Naive thymus-derived CD8-positive, alpha-beta T cell (primary cell): Measurements from ENCODE around the gene FYB1. TPM values are rescaled to one million over a fixed set of nuclear protein-coding genes. Genes with fewer than 3 reads are reported as not detected.

Experiments
- ATAC-seq, 2 donors: fragments of 150-1000 bp; cut with Tn5 transposase in 1 of 2; sonication (Bioruptor Pico), chemical (Tn5 transposase) in 1 of 2; 1 replicate in 1 of 2; 2 replicates in 1 of 2; pipeline ENCODE4 v1.10.0; 2021; ENCODE audit warnings: mild to moderate bottlenecking in 2 of 2, moderate library complexity in 2 of 2
- POLR2A ChIA-PET: fragments of 350-600 bp; sonication (Branson Sonifier 250); formaldehyde crosslinking; loops from one replicate; lab custom pipeline; 2021; ENCODE audit warnings: antibody characterized with exemption; lab: Charles Lee
- DNase-seq, 10 donors: peaks; one replicate each; pipeline versions ENCODE4 v3.0.0 to v3.0.0-alpha.2; 2020 to 2022
- H3K27ac Mint-ChIP-seq, 10 donors: one replicate each; pipeline ENCODE4 v1.8.0; 2020 to 2022; ENCODE audit warnings: mild to moderate bottlenecking in 10 of 10, mixed read lengths in 10 of 10, moderate library complexity in 4 of 10, inconsistent platforms in 1 of 10
- H3K27me3 Mint-ChIP-seq, 5 donors: one replicate each; pipeline ENCODE4 v1.8.0; 2021 to 2022; ENCODE audit warnings: mixed read lengths in 5 of 5
- H3K36me3 Mint-ChIP-seq, 3 donors: one replicate each; pipeline ENCODE4 v1.8.0; 2020 to 2022; ENCODE audit warnings: mixed read lengths in 3 of 3, mild to moderate bottlenecking in 2 of 3, inconsistent platforms in 1 of 3
- H3K4me1 Mint-ChIP-seq, 4 donors: one replicate each; pipeline ENCODE4 v1.8.0; 2021 to 2022; ENCODE audit warnings: mixed read lengths in 4 of 4
- H3K4me3 Mint-ChIP-seq, 10 donors: one replicate each; pipeline ENCODE4 v1.8.0; 2020 to 2022; ENCODE audit warnings: mild to moderate bottlenecking in 10 of 10, mixed read lengths in 10 of 10, moderate library complexity in 6 of 10, inconsistent platforms in 1 of 10
- H3K9me3 Mint-ChIP-seq, 9 donors: one replicate each; pipeline ENCODE4 v1.8.0; 2020 to 2022; ENCODE audit warnings: mixed read lengths in 9 of 9, mild to moderate bottlenecking in 3 of 9, inconsistent platforms in 1 of 9, moderate library complexity in 1 of 9
- polyA plus RNA-seq, 3 donors: library from polyadenylated mRNA; unstranded; fragments of 300-500 nt; fragmentation: Illumina TruSeq; gene quantifications; one replicate each; pipeline ENCODE4 v1.2.3, GENCODE V29; 2021
- total RNA-seq, 8 experiments: library from RNA in 2 of 8; stranded (reverse) in 2 of 8; gene quantifications; one replicate each; pipeline ENCODE4 v1.2.3 and lab custom pipeline; 2021 to 2026

Gene FYB1
- total and polyA plus RNA-seq, 5 experiments from 2014 or later: 181 to 642 (median 431) TPM

DNA sequence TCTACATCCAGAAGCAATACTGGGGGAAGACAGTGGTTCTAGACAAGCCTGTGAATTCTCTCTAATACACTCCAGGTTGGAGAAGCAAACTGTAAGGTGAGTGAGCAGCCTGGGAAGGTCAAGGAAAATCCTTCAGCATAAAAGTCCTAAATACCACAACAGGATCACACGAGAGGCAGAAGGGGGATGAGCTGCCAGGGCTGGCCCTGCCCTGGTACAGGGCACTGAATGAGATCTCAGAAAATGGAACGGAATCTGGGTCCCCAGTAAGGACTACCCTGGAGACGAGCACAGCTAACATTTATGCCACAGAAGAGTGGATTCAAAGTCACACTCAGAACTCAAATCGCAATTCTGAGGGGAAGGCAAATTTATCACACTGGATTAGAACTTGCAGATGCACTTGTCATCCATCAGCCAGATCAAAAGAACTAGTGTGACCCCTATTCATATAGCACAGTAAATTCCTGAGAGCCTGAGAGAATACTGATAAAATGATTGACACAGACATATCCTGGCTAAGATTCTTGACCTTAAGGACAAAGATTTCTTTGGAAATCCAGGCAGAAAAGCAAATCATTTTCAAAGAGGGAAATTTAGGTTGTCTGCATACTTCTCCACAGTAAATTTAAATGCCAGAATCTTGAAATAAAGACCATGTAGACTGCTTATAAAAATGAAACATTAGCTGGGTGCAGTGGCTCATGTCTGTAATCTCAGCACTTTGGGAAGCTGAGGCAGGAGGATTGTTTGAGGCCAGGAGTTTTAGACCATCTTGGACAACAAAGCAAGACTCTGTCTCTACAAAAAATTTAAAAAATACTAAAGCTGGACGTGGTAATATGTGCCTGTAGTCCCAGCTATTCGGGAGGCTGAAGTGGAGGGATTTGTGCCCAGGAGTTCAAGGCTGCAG lies 25.6 kb downstream of the FYB1 start:
- H3K9me3 Mint-ChIP-seq: no peaks in the 10 kb centered on the region
- H3K27ac Mint-ChIP-seq: peak overlapping the region; percentile 87 to 98 (median 96)
- no peak for DNase-seq
- H3K27me3 Mint-ChIP-seq: no peaks in the 10 kb centered on the region
- H3K36me3 Mint-ChIP-seq: peaks cover 6 to 61% (median 32%) of the 10 kb centered on the region in 3 donors
- ATAC-seq: peak in 1 of 2 donors; percentile 4
- POLR2A ChIA-PET: interaction anchor here (1.1 to 20.1 kb wide), 9 partner anchors 5 to 89 kb away, joined by 3 to 446 read pairs (median 21); no protein-coding TSS in a partner anchor
- peaks cover 41 to 84% (median 78%) of the 10 kb centered on the region in 4 donors for H3K4me1 Mint-ChIP-seq
- H3K4me3 Mint-ChIP-seq: peak overlapping the region; percentile 77 to 99 (median 89)

DNA sequence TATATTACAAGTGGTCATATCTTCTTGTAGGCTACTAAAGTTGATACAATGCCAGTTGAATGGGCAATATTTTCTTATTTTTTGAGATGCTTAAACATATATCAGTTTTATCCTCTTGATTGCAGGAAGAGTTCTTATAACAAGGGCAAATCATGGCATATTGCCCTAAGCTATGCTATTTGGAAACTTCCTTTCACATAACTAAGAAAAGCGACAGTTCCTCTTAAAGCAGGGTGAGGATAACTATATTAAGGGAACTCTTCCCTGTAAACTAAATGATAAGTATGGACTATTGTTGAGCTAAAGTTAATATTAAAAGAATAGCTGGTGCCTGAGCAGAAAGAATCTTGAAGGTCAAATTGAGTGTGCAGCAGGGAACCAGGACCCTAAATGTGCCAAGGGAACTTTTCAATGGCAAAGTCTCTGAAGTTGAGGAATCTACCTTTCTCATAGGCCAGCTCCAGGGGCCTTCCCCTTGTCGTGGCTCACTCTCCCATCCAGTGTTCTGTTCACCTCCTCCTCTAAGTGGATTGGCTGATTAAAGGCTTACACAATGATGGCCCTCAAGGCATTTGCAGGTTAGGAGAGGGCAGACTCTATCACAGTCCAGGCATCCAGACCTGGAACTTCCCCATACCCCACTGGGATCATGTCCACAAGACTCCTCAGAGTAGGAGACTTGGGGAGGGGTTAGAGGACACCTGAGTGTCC lies 26.8 kb downstream of the FYB1 start:
- Mint-ChIP-seq H3K4me1 (peaks cover 44 to 93% (median 90%) of the 10 kb centered on the region in 4 donors), H3K27me3 (no peaks in the 10 kb centered on the region), H3K4me3 (peak overlapping the region; percentile 77 to 99 (median 89)), H3K36me3 (peaks cover 6 to 63% (median 30%) of the 10 kb centered on the region in 3 donors), H3K27ac (peak overlapping the region; percentile 87 to 98 (median 96)), H3K9me3 (no peaks in the 10 kb centered on the region)
- no peak for DNase-seq
- no peak for ATAC-seq
- POLR2A ChIA-PET: interaction anchor here (0.7 to 20.1 kb wide), 8 partner anchors 6 to 91 kb away, joined by 3 to 446 read pairs (median 12); no protein-coding TSS in a partner anchor

DNA sequence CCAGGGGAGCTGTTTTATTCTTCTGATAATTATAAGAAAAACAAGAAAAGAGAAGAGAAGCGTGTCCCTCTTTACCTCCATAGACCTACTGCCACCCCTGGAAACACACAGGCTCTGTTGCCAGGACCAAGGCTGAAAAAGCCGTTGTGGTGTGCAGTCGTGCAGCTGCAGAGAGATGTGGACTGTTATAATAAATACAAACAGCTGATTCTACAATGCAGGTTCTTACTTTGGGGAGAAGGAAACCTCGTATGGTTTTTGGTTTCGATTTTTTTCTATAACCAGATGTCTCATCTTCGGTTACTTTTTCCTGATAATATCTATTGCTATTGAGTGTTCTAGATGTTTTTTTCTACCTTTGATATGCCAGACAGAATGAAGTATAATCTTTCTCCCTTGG lies 28.1 kb downstream of the FYB1 start:
- Mint-ChIP-seq H3K4me1 (peaks cover 40 to 97% (median 92%) of the 10 kb centered on the region in 4 donors), H3K4me3 (peak overlapping the region; percentile 75 to 94 (median 88)), H3K27me3 (no peaks in the 10 kb centered on the region), H3K9me3 (no peaks in the 10 kb centered on the region), H3K36me3 (peaks cover 6 to 51% (median 20%) of the 10 kb centered on the region in 3 donors), H3K27ac (peak overlapping the region; percentile 94 to 100 (median 96))
- DNase-seq (peak in 2 of 10 donors; percentile 53 to 57), ATAC-seq (peak; percentile 13 to 30)
- POLR2A ChIA-PET: interaction anchor here (1.6 to 20.1 kb wide), 7 partner anchors 8 to 39 kb away, joined by 4 to 446 read pairs (median 16); no protein-coding TSS in a partner anchor

DNA sequence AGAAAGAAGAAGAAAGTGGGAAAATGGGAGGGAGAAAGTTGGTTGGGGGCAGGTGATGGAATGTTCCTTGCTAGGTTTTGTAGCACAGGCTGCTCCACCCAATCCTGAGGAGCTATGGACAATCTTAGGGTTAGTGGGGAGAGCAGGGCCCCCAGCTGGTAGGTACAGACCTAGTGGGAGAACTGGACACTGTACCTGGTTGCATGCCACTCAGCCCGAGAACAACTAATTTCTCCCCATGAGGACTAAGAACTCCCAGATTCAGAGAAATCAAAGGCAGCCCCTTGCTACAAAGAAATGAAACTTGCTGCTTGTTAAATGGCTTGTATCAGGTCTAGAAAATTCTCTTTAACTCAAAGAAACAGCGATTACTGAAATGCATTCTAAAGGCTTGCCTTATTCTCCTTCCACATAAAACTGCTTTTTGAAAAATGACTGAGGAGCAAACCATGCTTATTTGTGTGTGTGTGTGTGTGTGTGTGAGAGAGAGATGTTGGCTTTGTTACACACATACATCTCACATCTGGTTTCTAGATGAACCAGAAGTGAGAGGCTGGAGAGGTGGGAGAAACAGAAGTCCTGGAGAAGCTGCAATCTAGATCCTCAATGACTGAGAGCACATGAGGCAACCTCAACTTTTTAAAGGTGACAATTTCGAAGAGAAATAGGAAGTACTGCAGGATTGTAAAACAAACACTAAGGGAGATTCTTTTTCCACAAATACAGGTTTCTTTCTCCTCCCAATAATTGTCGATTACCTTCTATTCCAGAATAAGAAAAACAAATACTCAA lies 28.9 kb downstream of the FYB1 start:
- Mint-ChIP-seq H3K27ac (peak overlapping the region; percentile 94 to 100 (median 96)), H3K4me1 (peaks cover 43 to 99% (median 96%) of the 10 kb centered on the region in 4 donors), H3K4me3 (peak overlapping the region; percentile 75 to 94 (median 88)), H3K27me3 (no peaks in the 10 kb centered on the region), H3K36me3 (peaks cover 6 to 47% (median 21%) of the 10 kb centered on the region in 3 donors), H3K9me3 (no peaks in the 10 kb centered on the region)
- POLR2A ChIA-PET: interaction anchor here (1.6 to 20.1 kb wide), 9 partner anchors 8 to 38 kb away, joined by 4 to 446 read pairs (median 61); no protein-coding TSS in a partner anchor
- DNase-seq: no peak
- ATAC-seq: no peak

DNA sequence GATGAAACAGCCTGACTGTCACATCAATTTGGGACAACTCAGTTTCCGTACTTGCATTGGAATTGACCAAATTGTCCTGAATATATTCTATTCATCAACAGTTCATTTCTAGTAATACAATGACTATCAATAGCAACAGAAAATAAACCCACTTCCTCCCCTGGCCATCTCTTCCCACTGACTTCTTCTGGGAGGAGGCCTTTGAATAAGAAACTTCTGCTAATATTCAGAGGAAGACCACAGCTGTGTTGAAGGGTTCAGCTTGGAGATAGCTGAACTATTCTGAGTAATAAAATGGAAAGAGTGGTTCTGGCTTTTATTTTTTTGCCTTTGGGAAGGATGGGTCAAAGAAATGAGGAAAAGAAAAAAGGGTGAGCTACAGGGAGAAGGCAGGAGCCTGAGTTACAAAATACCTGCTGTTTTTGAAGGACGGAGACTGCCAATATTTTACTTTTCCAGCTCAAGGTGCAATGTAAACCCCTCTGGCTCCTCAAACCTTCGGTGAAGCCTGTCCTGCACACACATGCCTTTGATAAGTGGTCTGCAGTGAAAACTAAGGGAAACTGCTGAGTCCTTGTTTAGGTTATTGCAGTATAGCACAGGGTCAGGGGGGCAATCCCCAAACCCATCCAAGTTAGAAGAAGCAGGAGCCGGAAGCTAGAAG lies 29.9 kb downstream of the FYB1 start:
- peak overlapping the region; percentile 94 to 100 (median 96) for H3K27ac Mint-ChIP-seq
- no peak for DNase-seq
- H3K9me3 Mint-ChIP-seq: no peaks in the 10 kb centered on the region
- H3K36me3 Mint-ChIP-seq: peaks cover 2 to 41% (median 12%) of the 10 kb centered on the region in 3 donors
- ATAC-seq: no peak
- POLR2A ChIA-PET: interaction anchor here (1.0 to 20.1 kb wide), 9 partner anchors 10 to 37 kb away, joined by 3 to 446 read pairs (median 9); no protein-coding TSS in a partner anchor
- peak overlapping the region; percentile 75 to 94 (median 88) for H3K4me3 Mint-ChIP-seq
- H3K4me1 Mint-ChIP-seq: peaks cover 37 to 99% (median 94%) of the 10 kb centered on the region in 4 donors
- H3K27me3 Mint-ChIP-seq: no peaks in the 10 kb centered on the region

DNA sequence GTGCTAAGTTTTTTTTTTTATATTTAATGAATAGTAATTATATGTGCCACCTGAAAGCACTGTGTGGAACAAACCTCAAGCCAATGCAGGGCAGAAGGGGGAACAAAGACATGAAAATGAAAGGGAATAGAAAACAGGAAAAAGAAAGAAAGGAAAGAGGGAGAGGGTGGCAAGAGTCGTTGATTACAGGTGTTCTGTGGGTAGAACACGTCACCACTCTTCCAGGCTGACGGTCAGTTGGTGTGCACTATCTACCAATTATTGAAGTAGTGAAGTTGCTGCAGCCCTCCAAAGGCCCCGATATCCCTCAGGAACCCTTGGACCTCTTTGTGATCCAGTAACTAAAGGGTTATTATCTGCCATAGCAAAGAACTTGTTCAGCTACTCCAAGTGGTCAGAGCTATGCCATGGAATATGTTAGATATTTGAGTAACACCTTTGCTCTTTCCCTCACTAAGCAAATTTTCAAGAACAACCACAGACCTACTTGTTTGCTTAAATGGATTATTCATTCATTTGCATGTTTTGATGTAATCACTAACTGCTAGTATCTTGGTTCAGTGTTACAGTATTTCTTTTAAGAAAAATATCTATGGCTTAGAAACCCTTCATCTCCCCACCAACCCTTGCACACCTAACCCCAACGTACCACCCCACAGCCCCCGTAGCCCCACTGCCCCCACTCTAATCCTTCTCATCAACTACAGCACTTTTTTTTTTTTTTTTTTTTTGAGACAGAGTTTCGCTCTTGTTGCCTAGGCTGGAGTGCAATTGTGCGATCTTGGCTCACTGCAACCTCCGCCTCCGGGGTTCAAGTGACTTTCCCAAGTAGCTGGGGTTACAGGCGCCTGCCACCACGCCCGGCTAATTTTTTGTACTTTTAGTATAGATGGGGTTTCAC lies 31.3 kb downstream of the FYB1 start:
- Mint-ChIP-seq H3K27me3 (no peaks in the 10 kb centered on the region), H3K9me3 (no peaks in the 10 kb centered on the region), H3K4me1 (peaks cover 30 to 95% (median 90%) of the 10 kb centered on the region in 4 donors), H3K4me3 (peak overlapping the region; percentile 75 to 94 (median 88)), H3K27ac (peak overlapping the region; percentile 94 to 100 (median 96)), H3K36me3 (peaks cover 4 to 32% (median 8%) of the 10 kb centered on the region in 3 donors)
- ATAC-seq: peak; percentile 30 to 36
- POLR2A ChIA-PET: interaction anchor here (0.7 to 20.1 kb wide), 11 partner anchors 9 to 141 kb away, joined by 3 to 446 read pairs (median 10); no protein-coding TSS in a partner anchor
- peak in 4 of 10 donors; percentile 32 to 64 (median 56) for DNase-seq

DNA sequence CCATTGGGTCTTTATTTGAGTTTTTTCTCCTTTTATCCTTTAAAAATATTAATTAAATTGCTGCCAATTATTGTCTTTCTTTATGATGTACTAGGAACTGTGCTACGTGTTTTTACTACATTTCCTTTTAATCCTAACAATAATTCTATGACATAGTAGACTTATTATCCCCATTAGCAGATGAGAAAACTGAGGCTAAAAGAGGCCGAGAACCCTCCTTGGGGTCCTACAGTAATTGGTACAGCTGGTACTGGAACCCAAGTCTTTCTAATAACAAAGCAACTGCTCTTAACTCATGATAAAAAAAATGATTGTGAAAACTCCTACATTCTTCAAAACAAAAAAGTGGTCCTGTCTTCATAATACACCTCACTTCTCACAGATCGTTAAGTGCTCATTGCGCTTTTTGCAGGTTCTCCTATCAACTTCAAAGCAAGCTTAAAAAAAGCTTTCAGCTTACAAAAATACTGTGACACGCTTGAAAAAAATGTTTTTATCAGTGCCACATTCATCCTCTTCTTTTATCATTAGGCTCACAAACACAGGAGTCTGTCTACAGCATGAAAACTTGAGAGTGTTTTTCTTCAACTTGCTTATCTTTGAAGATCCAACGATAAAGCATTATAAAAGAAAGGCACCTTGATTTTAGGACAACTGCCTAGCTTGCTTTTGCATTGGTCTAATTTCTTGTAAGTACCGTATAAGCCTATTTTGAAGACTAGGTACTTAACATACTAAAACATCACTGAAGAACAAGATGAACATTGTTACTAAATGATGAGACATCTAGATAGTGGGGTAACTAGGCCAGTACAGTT lies 32.4 kb downstream of the FYB1 start:
- H3K9me3 Mint-ChIP-seq: no peaks in the 10 kb centered on the region
- ATAC-seq (peak; percentile 53 to 60), DNase-seq (peak in 4 of 10 donors; percentile 49 to 83 (median 72))
- H3K27me3 Mint-ChIP-seq: no peaks in the 10 kb centered on the region
- H3K27ac Mint-ChIP-seq: peak overlapping the region; percentile 94 to 100 (median 96)
- peaks cover 4 to 29% (median 7%) of the 10 kb centered on the region in 3 donors for H3K36me3 Mint-ChIP-seq
- POLR2A ChIA-PET: interaction anchor here (0.6 to 20.1 kb wide), 11 partner anchors 8 to 96 kb away, joined by 3 to 446 read pairs (median 4); no protein-coding TSS in a partner anchor
- H3K4me1 Mint-ChIP-seq: peaks cover 31 to 95% (median 91%) of the 10 kb centered on the region in 4 donors
- peak overlapping the region; percentile 75 to 94 (median 88) for H3K4me3 Mint-ChIP-seq

DNA sequence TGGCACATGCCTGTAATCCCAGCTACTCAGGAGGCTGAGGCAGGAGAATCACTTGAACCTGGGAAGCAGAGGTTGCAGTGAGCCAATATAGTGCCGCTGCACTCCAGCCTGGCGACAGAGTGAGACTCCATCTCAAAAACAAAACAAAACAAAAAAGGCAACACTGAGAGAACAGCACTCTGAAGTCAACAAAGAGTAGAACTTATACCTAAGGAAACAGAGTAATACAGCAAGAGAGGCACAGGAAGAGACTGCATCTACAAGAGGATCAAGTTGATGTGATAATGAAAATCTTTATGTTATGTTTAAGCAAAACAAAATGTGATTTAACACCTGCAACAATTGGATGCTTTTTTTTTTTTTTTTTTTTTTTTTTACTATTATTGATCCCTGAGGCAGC lies 33.1 kb downstream of the FYB1 start:
- no peaks in the 10 kb centered on the region for H3K9me3 Mint-ChIP-seq
- H3K4me1 Mint-ChIP-seq: peaks cover 37 to 95% (median 91%) of the 10 kb centered on the region in 4 donors
- peak overlapping the region; percentile 94 to 100 (median 97) for H3K27ac Mint-ChIP-seq
- H3K36me3 Mint-ChIP-seq: peaks cover 4 to 32% (median 12%) of the 10 kb centered on the region in 3 donors
- H3K27me3 Mint-ChIP-seq: no peaks in the 10 kb centered on the region
- peak in 2 of 10 donors; percentile 61 to 64 for DNase-seq
- peak overlapping the region; percentile 75 to 93 (median 86) for H3K4me3 Mint-ChIP-seq
- POLR2A ChIA-PET: interaction anchor here (0.7 to 20.1 kb wide), 6 partner anchors 7 to 43 kb away, joined by 3 to 446 read pairs (median 70); no protein-coding TSS in a partner anchor
- peak; percentile 27 to 46 for ATAC-seq

DNA sequence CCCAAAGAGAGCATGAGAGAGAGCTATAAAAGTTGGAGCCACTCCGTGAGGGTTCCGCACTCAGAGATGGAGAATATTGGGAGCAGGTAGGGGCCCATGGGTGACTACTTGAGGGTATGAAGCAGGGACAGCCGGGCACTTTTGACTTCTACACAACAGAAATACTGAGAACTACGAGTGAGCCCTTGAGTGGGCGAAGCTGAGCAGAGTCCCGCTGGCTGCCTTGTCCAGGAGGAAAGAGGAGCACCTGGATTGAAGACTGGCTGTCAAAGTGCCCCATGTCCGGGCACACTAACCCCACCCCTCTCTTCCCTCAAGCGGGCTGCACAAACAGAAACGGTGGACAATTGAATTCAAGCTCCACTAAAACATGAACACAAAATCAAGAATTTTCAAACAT lies 33.6 kb downstream of the FYB1 start:
- no peak for DNase-seq
- Mint-ChIP-seq H3K27ac (peak overlapping the region; percentile 94 to 100 (median 97)), H3K36me3 (peaks cover 4 to 35% (median 14%) of the 10 kb centered on the region in 3 donors), H3K4me3 (peak overlapping the region; percentile 75 to 93 (median 86)), H3K9me3 (no peaks in the 10 kb centered on the region), H3K4me1 (peaks cover 39 to 95% (median 91%) of the 10 kb centered on the region in 4 donors), H3K27me3 (no peaks in the 10 kb centered on the region)
- no peak for ATAC-seq
- POLR2A ChIA-PET: interaction anchor here (5.7 to 20.1 kb wide), 4 partner anchors 7 to 31 kb away, joined by 65 to 446 read pairs (median 134); no protein-coding TSS in a partner anchor
